ENCODE results near the gene CD52. TPM values are rescaled to one million over a fixed set of nuclear protein-coding genes. Genes with fewer than 3 reads are reported as not detected.

The CD52 gene
- total and polyA plus RNA-seq, 2 experiments from 2014 or later, result 7.3 TPM; not detected in 1

DNA sequence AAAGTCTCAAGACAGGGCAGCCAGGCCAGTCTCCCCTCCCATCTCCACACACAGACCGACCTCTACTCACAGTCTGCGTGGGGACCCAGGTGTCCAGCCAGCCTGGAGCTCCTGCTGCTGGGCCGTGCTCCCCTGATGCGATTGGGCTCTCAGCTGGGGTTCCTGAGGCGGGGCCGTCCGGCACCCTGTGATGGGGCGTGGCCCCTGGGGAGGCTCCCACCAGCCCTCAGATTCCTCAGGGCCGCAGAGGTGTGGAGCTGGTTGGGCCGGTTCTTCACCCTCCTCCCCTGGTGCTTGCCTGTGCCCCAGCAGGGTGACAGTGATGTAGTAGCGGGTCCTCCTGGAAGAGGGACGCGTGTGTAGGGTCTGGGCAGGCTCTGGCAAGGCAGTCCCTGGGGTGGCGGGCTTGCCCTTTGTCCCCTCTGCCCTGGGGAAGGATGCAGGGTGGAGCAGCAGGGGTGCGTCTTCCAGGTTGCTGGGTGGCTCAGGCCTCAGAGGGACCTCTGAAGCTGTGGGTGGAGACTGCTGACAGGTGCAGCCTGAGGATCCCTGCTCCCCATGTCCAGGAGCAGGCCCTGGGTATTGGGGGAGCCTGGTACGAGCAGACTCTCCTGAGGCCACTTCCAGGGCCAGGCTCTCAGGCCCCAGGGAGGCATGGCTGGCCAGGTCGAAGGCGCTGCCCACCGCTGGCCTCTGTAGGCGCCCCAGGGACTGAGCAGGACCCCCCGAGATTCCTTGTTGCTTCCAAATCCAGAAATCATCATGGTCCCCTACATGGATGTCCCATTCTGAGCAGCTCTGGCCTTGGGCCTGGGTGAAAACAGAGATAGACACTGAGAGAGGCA, 36.4 kb downstream of the CD52 start, which contains the start of gene CRYBG2:
Gene CRYBG2, minus strand, starts transcription at position 155 of the 845 bp plus-strand sequence. CDS start 7,473 bp downstream, outside the sequence.
- Histone ChIP-seq H3K4me3 (no peak within 1 kb of the TSS), H3K4me2 (no peak within 1 kb of the TSS), H2AFZ (no peak within 1 kb of the TSS), H3K27ac (ENCODE audit: low read depth) (no peak within 1 kb of the TSS), H3K4me1 (ENCODE audit: insufficient read depth) (peaks cover 24% of the 10 kb centered on the region), H3K27me3 (ENCODE audit: insufficient read depth) (peaks cover 4% of the 10 kb centered on the region; the same call in 1 of the 2 replicates), H3K36me3 (ENCODE audit: insufficient read depth) (no peaks in the 10 kb centered on the region), H3F3A (replicated peaks; ENCODE audit: low read depth) (no peaks in the 10 kb centered on the region; the same call in 1 of the 2 replicates), H4K20me1 (replicated peaks; ENCODE audit: insufficient read depth) (no peaks in the 10 kb centered on the region), H3K79me2 (replicated peaks; ENCODE audit: insufficient read depth) (no peaks in the 10 kb centered on the region), H3K9me2 (ENCODE audit: insufficient read depth) (no peaks in the 10 kb centered on the region)
- no peak within 1 kb of the TSS for H3K4me3 Mint-ChIP-seq
- no peak for TF ChIP-seq NANOG (IDR thresholded peaks at IDR 0.05; ENCODE audit: borderline replicate concordance)
- TF ChIP-seq, protein P1, sequence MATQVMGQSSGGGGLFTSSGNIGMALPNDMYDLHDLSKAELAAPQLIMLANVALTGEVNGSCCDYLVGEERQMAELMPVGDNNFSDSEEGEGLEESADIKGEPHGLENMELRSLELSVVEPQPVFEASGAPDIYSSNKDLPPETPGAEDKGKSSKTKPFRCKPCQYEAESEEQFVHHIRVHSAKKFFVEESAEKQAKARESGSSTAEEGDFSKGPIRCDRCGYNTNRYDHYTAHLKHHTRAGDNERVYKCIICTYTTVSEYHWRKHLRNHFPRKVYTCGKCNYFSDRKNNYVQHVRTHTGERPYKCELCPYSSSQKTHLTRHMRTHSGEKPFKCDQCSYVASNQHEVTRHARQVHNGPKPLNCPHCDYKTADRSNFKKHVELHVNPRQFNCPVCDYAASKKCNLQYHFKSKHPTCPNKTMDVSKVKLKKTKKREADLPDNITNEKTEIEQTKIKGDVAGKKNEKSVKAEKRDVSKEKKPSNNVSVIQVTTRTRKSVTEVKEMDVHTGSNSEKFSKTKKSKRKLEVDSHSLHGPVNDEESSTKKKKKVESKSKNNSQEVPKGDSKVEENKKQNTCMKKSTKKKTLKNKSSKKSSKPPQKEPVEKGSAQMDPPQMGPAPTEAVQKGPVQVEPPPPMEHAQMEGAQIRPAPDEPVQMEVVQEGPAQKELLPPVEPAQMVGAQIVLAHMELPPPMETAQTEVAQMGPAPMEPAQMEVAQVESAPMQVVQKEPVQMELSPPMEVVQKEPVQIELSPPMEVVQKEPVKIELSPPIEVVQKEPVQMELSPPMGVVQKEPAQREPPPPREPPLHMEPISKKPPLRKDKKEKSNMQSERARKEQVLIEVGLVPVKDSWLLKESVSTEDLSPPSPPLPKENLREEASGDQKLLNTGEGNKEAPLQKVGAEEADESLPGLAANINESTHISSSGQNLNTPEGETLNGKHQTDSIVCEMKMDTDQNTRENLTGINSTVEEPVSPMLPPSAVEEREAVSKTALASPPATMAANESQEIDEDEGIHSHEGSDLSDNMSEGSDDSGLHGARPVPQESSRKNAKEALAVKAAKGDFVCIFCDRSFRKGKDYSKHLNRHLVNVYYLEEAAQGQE (IDR thresholded peaks at IDR 0.05; ENCODE audit: unreplicated experiment), result no peak
- no peak for TF ChIP-seq EZH2phosphoT487 (IDR thresholded peaks at IDR 0.05; ENCODE audit: unreplicated experiment)
- no peak for TF ChIP-seq ZNF331 (CRISPR knock-in tag; IDR thresholded peaks at IDR 0.05; ENCODE audit: low read depth)
- TF ChIP-seq, protein P2, sequence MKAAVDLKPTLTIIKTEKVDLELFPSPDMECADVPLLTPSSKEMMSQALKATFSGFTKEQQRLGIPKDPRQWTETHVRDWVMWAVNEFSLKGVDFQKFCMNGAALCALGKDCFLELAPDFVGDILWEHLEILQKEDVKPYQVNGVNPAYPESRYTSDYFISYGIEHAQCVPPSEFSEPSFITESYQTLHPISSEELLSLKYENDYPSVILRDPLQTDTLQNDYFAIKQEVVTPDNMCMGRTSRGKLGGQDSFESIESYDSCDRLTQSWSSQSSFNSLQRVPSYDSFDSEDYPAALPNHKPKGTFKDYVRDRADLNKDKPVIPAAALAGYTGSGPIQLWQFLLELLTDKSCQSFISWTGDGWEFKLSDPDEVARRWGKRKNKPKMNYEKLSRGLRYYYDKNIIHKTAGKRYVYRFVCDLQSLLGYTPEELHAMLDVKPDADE (IDR thresholded peaks at IDR 0.05), result no peak
- TF ChIP-seq, protein P3, sequence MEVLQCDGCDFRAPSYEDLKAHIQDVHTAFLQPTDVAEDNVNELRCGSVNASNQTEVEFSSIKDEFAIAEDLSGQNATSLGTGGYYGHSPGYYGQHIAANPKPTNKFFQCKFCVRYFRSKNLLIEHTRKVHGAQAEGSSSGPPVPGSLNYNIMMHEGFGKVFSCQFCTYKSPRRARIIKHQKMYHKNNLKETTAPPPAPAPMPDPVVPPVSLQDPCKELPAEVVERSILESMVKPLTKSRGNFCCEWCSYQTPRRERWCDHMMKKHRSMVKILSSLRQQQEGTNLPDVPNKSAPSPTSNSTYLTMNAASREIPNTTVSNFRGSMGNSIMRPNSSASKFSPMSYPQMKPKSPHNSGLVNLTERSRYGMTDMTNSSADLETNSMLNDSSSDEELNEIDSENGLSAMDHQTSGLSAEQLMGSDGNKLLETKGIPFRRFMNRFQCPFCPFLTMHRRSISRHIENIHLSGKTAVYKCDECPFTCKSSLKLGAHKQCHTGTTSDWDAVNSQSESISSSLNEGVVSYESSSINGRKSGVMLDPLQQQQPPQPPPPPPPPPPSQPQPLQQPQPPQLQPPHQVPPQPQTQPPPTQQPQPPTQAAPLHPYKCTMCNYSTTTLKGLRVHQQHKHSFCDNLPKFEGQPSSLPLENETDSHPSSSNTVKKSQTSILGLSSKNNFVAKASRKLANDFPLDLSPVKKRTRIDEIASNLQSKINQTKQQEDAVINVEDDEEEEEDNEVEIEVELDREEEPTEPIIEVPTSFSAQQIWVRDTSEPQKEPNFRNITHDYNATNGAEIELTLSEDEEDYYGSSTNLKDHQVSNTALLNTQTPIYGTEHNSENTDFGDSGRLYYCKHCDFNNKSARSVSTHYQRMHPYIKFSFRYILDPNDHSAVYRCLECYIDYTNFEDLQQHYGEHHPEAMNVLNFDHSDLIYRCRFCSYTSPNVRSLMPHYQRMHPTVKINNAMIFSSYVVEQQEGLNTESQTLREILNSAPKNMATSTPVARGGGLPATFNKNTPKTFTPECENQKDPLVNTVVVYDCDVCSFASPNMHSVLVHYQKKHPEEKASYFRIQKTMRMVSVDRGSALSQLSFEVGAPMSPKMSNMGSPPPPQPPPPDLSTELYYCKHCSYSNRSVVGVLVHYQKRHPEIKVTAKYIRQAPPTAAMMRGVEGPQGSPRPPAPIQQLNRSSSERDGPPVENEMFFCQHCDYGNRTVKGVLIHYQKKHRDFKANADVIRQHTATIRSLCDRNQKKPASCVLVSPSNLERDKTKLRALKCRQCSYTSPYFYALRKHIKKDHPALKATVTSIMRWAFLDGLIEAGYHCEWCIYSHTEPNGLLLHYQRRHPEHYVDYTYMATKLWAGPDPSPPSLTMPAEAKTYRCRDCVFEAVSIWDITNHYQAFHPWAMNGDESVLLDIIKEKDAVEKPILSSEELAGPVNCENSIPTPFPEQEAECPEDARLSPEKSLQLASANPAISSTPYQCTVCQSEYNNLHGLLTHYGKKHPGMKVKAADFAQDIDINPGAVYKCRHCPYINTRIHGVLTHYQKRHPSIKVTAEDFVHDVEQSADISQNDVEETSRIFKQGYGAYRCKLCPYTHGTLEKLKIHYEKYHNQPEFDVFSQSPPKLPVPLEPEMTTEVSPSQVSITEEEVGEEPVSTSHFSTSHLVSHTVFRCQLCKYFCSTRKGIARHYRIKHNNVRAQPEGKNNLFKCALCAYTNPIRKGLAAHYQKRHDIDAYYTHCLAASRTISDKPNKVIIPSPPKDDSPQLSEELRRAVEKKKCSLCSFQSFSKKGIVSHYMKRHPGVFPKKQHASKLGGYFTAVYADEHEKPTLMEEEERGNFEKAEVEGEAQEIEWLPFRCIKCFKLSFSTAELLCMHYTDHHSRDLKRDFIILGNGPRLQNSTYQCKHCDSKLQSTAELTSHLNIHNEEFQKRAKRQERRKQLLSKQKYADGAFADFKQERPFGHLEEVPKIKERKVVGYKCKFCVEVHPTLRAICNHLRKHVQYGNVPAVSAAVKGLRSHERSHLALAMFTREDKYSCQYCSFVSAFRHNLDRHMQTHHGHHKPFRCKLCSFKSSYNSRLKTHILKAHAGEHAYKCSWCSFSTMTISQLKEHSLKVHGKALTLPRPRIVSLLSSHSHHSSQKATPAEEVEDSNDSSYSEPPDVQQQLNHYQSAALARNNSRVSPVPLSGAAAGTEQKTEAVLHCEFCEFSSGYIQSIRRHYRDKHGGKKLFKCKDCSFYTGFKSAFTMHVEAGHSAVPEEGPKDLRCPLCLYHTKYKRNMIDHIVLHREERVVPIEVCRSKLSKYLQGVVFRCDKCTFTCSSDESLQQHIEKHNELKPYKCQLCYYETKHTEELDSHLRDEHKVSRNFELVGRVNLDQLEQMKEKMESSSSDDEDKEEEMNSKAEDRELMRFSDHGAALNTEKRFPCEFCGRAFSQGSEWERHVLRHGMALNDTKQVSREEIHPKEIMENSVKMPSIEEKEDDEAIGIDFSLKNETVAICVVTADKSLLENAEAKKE (CRISPR knock-in tag; IDR thresholded peaks at IDR 0.05), result no peak
- no peak within 1 kb of the TSS; the same call in 1 of the 2 replicates for H3K27ac Mint-ChIP-seq
- peaks cover 26% of the 10 kb centered on the region for H3K27me3 Mint-ChIP-seq (ENCODE audit: insufficient read depth, low read depth, poor library complexity)
- no peaks in the 10 kb centered on the region for H3K36me3 Mint-ChIP-seq (ENCODE audit: low read depth)
- ATAC-seq (no peak; the same call in 2 of the 3 replicates), DNase-seq (ENCODE audit: low spot score) (no peak)
- H3K4me1 Mint-ChIP-seq, result peaks cover 51% of the 10 kb centered on the region
- H3K9me3 Mint-ChIP-seq, result no peaks in the 10 kb centered on the region
